Measurements from ENCODE around the gene HJV. TPM values are rescaled to one million over a fixed set of nuclear protein-coding genes. Genes with fewer than 3 reads are reported as not detected.
A peak's percentile ranks its signal among the peaks of the same experiment; 100 is the strongest.

The HJV gene
- total and polyA plus RNA-seq, 2 donors from 2014 or later, result 1.3 TPM; not detected in 1

GRCh38 chr1:145978471-145978853, 43.1 kb downstream of the HJV start:
- no peaks in the 10 kb centered on the region for H3K36me3 ChIP-seq (ENCODE audit: control insufficient read depth in 2 of 3, insufficient read depth in 3 of 3, low read length in 3 of 3)
- FAIRE-seq, result no peak
- intact Hi-C loops (cut with DNase I), result no loop called here
- peak overlapping the region; percentile 31 to 87 (median 63) for H3K9ac ChIP-seq (ENCODE audit: low read length in 3 of 3)
- H3K4me1 ChIP-seq (ENCODE audit: control insufficient read depth in 2 of 3, insufficient read depth in 2 of 3, low read depth in 1 of 3, low read length in 3 of 3), result peaks cover 20 to 45% (median 43%) of the 10 kb centered on the region in 3 donors
- no peaks in the 10 kb centered on the region for H3K9me3 ChIP-seq (ENCODE audit: control insufficient read depth in 2 of 3, insufficient read depth in 1 of 3, low read length in 3 of 3)
- H3K4me3 ChIP-seq (ENCODE audit: low read length in 3 of 3), result peak overlapping the region in 1 of 3 donors; percentile 43
- H3K27ac ChIP-seq (ENCODE audit: low read depth in 2 of 2, low read length in 2 of 2), result peak overlapping the region; percentile 92 to 94
- no peak for DNase-seq
- H3K27me3 ChIP-seq (ENCODE audit: control insufficient read depth, insufficient read depth, low read length), result no peaks in the 10 kb centered on the region
- no peak for TF ChIP-seq CTCF (IDR thresholded peaks at IDR 0.05; ENCODE audit: borderline replicate concordance, extremely low read depth, insufficient read depth)

DNA sequence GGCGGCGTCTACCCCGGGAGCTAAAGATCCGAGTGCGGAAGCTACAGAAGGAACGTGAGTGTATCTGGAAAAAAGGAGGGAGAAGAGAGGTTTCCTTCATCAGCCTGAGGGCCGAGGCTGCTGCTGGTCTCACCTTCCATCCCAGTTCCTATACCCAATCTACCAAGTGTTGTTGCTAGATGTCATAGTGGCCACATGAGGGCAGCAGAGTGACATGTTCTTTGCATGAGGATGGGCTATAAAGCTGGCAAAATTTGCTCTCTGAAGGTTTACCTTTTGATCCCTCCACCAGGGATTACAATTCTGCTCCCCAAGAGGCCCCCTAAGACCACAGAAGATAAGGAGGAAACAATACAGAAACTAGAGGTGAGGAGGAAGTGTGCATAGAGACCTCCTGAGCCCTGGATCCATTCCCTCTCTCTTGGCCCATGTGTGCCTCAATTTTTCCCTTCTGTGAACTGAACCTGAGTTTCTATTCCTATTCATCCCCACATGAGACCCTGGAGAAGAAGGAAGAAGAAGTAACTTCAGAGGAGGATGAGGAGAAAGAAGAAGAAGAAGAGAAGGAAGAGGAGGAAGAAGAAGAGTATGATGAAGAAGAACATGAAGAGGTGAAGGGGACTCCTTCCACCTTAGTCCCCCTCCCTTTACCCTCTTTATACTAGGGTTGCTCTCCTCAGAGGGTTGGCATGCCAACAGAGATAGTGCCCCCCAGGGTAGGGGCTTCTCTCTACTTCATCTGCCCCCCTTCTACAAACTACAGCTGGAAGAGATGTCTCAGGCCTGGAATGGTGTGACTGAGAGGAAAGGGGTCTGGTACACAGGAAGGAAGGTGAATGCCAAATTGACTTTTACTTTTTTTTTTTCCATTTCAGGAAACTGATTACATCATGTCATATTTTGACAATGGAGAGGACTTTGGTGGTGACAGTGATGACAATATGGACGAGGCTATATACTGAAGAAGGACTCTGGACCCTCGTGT, 43.8 kb downstream of the HJV start:
- peak; percentile 95 for TF ChIP-seq CTCF (IDR thresholded peaks at IDR 0.05; ENCODE audit: borderline replicate concordance, extremely low read depth, insufficient read depth)
- intact Hi-C loops (cut with DNase I), result no loop called here
- Histone ChIP-seq H3K4me3 (ENCODE audit: low read length in 3 of 3) (no peak overlapping the region), H3K9me3 (ENCODE audit: control insufficient read depth in 2 of 3, insufficient read depth in 1 of 3, low read length in 3 of 3) (no peaks in the 10 kb centered on the region), H3K36me3 (ENCODE audit: control insufficient read depth in 2 of 3, insufficient read depth in 3 of 3, low read length in 3 of 3) (no peaks in the 10 kb centered on the region), H3K27ac (ENCODE audit: low read depth in 2 of 2, low read length in 2 of 2) (peak overlapping the region; percentile 92 to 94), H3K27me3 (ENCODE audit: control insufficient read depth, insufficient read depth, low read length) (no peaks in the 10 kb centered on the region), H3K9ac (ENCODE audit: low read length in 3 of 3) (peak overlapping the region; percentile 31 to 87 (median 63)), H3K4me1 (ENCODE audit: control insufficient read depth in 2 of 3, insufficient read depth in 2 of 3, low read depth in 1 of 3, low read length in 3 of 3) (peaks cover 20 to 38% (median 37%) of the 10 kb centered on the region in 3 donors)
- FAIRE-seq, result no peak
- DNase-seq, result peak; percentile 75 to 93 (median 77)

- H3K9ac ChIP-seq (ENCODE audit: low read length in 3 of 3), result no peak overlapping the region
- H3K4me3 ChIP-seq (ENCODE audit: low read length in 3 of 3), result no peak overlapping the region
- H3K4me1 ChIP-seq (ENCODE audit: control insufficient read depth in 2 of 3, insufficient read depth in 2 of 3, low read depth in 1 of 3, low read length in 3 of 3), result peaks cover 20 to 30% (median 29%) of the 10 kb centered on the region in 3 donors
- DNase-seq (peak in 1 of 5 donors; percentile 40), FAIRE-seq (no peak)
- no peaks in the 10 kb centered on the region for H3K9me3 ChIP-seq (ENCODE audit: control insufficient read depth in 2 of 3, insufficient read depth in 1 of 3, low read length in 3 of 3)
- TF ChIP-seq CTCF (IDR thresholded peaks at IDR 0.05; ENCODE audit: borderline replicate concordance, extremely low read depth, insufficient read depth), result no peak
- no peaks in the 10 kb centered on the region for H3K27me3 ChIP-seq (ENCODE audit: control insufficient read depth, insufficient read depth, low read length)
- H3K27ac ChIP-seq (ENCODE audit: low read depth in 2 of 2, low read length in 2 of 2), result no peak overlapping the region
- intact Hi-C loops (cut with DNase I), result no loop called here
- no peaks in the 10 kb centered on the region for H3K36me3 ChIP-seq (ENCODE audit: control insufficient read depth in 2 of 3, insufficient read depth in 3 of 3, low read length in 3 of 3)
These were observed 44.5 kb downstream of the HJV start for GRCh38 chr1:145977016-145977415.
